Measurements from ENCODE around the gene SAMM50. TPM values are rescaled to one million over a fixed set of nuclear protein-coding genes. Genes with fewer than 3 reads are reported as not detected.

The SAMM50 gene
- total RNA-seq, 1 experiment from 2014 or later: 67.2 TPM

DNA sequence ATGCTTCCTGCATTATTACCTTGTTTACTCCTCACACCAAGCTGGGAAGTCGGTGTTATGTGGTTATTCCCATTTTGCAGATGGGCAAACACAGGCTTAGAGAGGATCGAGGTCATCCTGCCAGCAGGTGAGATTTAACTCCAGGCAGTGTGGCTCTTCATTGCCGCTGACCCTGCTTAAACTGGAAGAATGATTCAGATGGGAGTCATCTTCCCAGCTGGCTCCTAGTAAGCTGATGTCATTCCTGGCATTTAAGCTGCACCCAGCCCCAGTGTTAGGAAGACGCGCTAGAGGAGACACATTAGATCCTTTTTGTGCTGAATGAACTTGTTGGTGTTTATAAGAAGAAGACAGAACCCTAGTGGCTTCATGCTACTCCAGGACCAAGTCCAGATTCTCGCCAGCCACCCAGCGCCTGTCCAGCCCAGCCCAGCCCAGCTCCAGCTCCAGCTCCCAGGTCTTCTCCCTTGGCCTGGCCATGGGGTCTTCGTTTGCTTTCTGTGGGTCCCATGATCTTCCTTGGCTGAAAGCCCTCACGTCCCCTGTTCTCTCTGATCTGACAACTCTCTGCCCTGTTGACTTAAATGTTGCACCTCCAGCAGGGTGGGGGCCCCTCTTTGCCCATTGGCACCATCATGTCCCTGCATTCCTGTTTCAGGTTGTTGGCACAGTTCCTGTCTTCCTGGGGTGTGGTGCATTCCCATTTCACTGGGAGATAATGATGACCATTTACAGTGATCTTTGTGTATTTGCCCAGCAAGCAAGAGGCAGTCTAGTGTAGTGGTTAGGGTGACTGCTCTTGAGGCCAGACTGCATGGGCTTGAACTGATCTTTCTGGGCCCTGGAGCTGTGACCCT, 82.5 kb downstream of the SAMM50 start:
- no peaks in the 10 kb centered on the region for H3K9me3 ChIP-seq (ENCODE audit: low read depth, low read length, poor library complexity, severe bottlenecking)
- H3K27me3 ChIP-seq (replicated peaks; ENCODE audit: insufficient read depth, low read depth, low read length, poor library complexity): no peaks in the 10 kb centered on the region
- H3K27ac ChIP-seq (ENCODE audit: low read depth, low read length, poor library complexity, severe bottlenecking): no peak overlapping the region
- H3K4me1 ChIP-seq (ENCODE audit: insufficient read depth, low read length, poor library complexity, severe bottlenecking): no peaks in the 10 kb centered on the region
- H3K4me3 ChIP-seq (ENCODE audit: low read depth, low read length, poor library complexity, severe bottlenecking): no peak overlapping the region
- intact Hi-C loops (cut with micrococcal nuclease; ENCODE audit: unreplicated experiment): no loop called here
- DNase-seq (ENCODE audit: low spot score): peak; percentile 70
- no peaks in the 10 kb centered on the region for H3K36me3 ChIP-seq (ENCODE audit: insufficient read depth, low read length, poor library complexity, severe bottlenecking)
- ChIA-PET CTCF (no interaction called here), POLR2A (ENCODE audit: low non-redundant PET) (no interaction called here)
- TF ChIP-seq, protein P1, sequence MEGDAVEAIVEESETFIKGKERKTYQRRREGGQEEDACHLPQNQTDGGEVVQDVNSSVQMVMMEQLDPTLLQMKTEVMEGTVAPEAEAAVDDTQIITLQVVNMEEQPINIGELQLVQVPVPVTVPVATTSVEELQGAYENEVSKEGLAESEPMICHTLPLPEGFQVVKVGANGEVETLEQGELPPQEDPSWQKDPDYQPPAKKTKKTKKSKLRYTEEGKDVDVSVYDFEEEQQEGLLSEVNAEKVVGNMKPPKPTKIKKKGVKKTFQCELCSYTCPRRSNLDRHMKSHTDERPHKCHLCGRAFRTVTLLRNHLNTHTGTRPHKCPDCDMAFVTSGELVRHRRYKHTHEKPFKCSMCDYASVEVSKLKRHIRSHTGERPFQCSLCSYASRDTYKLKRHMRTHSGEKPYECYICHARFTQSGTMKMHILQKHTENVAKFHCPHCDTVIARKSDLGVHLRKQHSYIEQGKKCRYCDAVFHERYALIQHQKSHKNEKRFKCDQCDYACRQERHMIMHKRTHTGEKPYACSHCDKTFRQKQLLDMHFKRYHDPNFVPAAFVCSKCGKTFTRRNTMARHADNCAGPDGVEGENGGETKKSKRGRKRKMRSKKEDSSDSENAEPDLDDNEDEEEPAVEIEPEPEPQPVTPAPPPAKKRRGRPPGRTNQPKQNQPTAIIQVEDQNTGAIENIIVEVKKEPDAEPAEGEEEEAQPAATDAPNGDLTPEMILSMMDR (conservative IDR thresholded peaks at IDR 0.05; ENCODE audit: low read depth, low read length): no peak
- TF ChIP-seq EZH2 (IDR thresholded peaks at IDR 0.05; ENCODE audit: borderline replicate concordance, low read depth, low read length, poor library complexity, severe bottlenecking): no peak
- BruUV-seq (replicated peaks): no TSS peak

DNA sequence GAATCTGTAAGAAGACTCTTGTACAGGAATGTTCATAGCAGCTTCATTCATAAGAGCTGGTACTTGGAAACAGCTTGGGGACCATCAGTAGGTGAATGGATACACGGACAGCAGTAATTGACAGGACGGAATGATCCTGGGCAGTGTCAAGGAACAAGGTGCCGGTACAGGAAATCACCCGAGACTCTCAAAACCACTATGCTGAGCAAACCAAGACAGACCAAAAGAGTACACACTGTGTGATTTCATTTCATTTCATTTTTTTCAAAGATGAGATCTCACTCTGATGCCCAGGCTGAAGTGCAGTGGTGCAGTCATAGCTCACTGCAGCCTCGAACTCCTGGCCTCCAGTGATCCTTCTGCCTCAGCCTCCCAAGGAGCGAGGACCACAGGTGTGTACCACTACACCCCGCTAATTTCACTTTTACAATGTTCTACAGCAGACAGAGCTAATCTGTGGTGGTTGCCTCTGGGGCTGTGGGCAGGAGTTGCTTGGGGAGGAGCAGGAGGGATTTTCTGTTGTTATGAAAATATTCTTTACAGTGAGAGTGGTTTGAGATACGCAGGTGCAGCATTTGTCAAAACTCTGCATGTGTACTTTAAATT, 84.4 kb downstream of the SAMM50 start:
- no TSS peak for BruUV-seq (replicated peaks)
- intact Hi-C loops (cut with micrococcal nuclease; ENCODE audit: unreplicated experiment): no loop called here
- Histone ChIP-seq H3K36me3 (ENCODE audit: insufficient read depth, low read length, poor library complexity, severe bottlenecking) (no peaks in the 10 kb centered on the region), H3K27me3 (replicated peaks; ENCODE audit: insufficient read depth, low read depth, low read length, poor library complexity) (no peaks in the 10 kb centered on the region), H3K4me3 (ENCODE audit: low read depth, low read length, poor library complexity, severe bottlenecking) (no peak overlapping the region), H3K27ac (ENCODE audit: low read depth, low read length, poor library complexity, severe bottlenecking) (no peak overlapping the region), H3K9me3 (ENCODE audit: low read depth, low read length, poor library complexity, severe bottlenecking) (no peaks in the 10 kb centered on the region), H3K4me1 (ENCODE audit: insufficient read depth, low read length, poor library complexity, severe bottlenecking) (no peaks in the 10 kb centered on the region)
- DNase-seq (ENCODE audit: low spot score): no peak
- CTCF ChIA-PET: interaction anchor here (0.6 kb wide), 1 partner anchor 249 kb away, joined by 4 read pairs; no protein-coding TSS in a partner anchor
- POLR2A ChIA-PET (ENCODE audit: low non-redundant PET): no interaction called here
- TF ChIP-seq EZH2 (IDR thresholded peaks at IDR 0.05; ENCODE audit: borderline replicate concordance, low read depth, low read length, poor library complexity, severe bottlenecking): no peak
- TF ChIP-seq, protein P1 (conservative IDR thresholded peaks at IDR 0.05; ENCODE audit: low read depth, low read length): no peak

DNA sequence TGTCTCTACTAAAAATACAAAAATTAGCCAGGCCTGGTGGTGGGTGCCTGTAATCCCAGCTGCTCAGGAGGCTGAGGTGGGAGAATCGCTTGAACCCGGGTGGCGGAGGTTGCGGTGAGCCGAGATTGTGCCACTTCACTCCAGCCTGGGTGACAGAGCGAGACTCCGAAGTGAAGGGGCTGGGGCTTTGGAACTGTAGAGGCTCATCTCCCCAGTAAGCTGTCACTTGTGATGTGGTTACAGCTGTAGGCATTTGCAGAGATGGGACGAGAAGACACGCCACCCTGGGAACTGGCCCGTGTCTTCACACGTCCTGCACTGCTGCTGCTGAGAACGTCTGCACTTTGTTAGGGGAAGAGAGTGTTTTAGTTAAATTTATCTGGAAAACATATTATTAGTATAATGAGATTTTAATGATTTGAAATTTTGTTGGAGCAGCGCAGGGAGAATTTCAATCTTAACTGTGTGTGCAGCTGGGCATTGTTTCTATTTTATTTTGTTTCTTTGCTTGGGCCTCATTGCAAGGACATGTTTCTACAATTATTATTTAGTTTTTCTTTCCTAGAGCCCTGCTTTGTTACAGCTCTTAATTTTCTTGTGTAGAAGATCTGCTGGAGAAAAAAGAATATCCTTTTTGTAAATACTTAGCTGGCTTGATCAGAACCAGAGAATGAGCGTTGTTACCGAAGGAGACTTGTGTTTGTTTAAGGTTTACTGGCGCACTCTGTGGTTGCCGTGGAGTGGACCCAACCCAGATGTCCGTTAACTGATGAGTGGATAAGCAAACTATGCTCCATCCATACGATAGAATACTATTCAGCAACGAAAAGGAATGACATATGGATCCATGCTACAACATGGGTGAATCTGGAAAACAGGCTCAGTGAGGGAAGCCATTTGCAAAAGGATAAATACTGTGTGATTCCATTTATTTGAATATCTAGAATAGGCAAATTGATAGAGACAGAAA, 87.3 kb downstream of the SAMM50 start:
- intact Hi-C loops (cut with micrococcal nuclease; ENCODE audit: unreplicated experiment): no loop called here
- H3K27me3 ChIP-seq (replicated peaks; ENCODE audit: insufficient read depth, low read depth, low read length, poor library complexity): no peaks in the 10 kb centered on the region
- H3K4me3 ChIP-seq (ENCODE audit: low read depth, low read length, poor library complexity, severe bottlenecking): no peak overlapping the region
- H3K27ac ChIP-seq (ENCODE audit: low read depth, low read length, poor library complexity, severe bottlenecking): no peak overlapping the region
- BruUV-seq (replicated peaks): no TSS peak
- TF ChIP-seq EZH2 (IDR thresholded peaks at IDR 0.05; ENCODE audit: borderline replicate concordance, low read depth, low read length, poor library complexity, severe bottlenecking): no peak
- TF ChIP-seq, protein P1 (conservative IDR thresholded peaks at IDR 0.05; ENCODE audit: low read depth, low read length): no peak
- H3K9me3 ChIP-seq (ENCODE audit: low read depth, low read length, poor library complexity, severe bottlenecking): no peaks in the 10 kb centered on the region
- POLR2A ChIA-PET (ENCODE audit: low non-redundant PET): no interaction called here
- no peak for DNase-seq (ENCODE audit: low spot score)
- CTCF ChIA-PET: no interaction called here
- H3K36me3 ChIP-seq (ENCODE audit: insufficient read depth, low read length, poor library complexity, severe bottlenecking): no peaks in the 10 kb centered on the region
- H3K4me1 ChIP-seq (ENCODE audit: insufficient read depth, low read length, poor library complexity, severe bottlenecking): no peaks in the 10 kb centered on the region
